Astrocyte of the hippocampus (primary cell): ENCODE data around the gene ANKS3.

ENCODE experiments used
- DNase-seq: peaks from one replicate; pipeline ENCODE4 v3.0.0; 2011; ENCODE audit warnings: low read depth, low spot score

ANKS3 gene

DNA sequence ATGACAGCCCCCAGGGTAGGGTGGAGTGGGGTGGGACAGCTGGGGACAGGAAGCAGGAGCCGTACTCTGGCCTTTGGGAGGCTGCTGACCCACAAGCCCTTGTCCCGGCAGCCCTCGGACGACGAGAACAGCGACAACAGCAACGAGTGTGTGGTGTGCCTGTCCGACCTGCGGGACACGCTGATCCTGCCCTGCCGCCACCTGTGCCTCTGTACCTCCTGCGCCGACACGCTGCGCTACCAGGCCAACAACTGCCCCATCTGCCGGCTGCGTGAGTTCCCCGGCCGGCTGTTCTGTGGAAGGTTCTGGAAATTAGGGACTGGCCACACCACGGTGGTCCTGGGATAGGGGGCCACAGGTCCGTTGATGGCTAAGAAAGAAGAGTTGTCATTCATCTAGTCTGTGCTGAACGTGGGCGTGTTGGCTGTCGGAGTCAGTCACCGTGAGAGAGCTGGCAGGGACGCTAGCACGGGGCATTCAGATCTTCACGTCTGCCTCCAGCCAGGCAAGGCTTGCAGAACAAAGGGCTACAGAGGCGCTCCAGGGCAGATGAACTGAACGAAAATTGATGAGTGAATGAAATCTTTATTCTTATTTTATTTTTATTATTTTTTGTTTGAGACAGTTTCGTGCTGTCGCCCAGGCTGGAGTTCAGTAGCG, 60.6 kb downstream of the ANKS3 start:
- no peak for DNase-seq

DNA sequence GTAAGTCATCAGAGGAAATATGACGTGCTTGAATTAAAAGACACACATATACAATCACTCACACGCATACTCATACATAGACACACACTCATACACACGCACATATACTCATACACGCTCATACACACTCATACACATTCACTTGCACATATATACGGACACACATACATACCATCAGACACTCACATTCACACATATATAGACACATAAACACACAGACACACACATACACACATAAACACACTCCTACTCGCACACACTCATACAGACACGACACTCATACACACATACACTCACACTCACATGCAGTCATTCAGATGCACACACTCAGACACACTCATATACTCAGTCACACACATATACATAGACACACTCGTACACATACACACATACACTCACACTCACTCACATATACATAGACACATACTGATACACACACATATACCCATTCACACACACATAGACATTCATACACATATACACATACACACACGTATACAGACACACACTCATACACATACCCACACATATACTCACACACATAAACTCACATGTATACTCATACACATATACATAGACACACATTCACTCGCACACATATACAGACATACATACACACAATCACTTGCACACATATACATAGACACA, 65.6 kb downstream of the ANKS3 start:
- DNase-seq = no peak

DNA sequence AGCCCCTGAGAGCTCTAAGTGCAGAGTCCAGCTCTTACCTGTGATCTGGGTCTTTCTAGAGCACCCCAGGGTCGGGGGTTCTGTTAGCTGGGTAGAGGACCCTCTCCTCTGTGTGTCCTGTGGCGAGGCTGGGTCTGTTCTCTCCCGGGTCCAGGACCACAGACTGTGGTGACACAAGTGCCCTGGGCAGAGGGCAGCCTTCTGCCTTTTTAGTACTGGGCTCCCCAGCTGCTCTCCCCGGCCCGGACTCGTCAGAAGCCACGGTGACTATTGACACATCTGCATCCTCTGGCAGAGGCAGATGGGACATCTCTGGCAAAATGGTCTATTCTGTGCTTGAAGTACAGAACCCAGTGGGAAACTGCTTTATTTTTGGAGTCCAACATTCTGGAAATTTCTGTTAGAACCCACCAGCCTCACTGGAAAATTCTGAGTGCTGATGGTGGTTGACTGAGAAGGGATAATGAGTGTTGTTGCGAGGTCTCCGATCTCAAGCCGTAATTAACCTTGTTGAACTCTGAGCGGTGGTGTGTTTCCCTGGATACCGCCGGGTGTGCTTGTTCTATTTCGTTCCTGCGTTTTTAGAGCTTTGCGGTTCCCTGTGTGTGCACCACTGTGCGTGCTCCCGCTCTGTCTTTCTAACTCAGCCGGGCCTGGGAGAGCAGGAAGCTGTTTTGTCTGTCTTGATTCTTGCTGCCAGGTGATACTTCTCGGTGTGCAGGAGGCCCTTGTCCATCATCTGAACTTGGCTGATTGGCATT, 66.7 kb downstream of the ANKS3 start:
- DNase-seq = no peak

DNA sequence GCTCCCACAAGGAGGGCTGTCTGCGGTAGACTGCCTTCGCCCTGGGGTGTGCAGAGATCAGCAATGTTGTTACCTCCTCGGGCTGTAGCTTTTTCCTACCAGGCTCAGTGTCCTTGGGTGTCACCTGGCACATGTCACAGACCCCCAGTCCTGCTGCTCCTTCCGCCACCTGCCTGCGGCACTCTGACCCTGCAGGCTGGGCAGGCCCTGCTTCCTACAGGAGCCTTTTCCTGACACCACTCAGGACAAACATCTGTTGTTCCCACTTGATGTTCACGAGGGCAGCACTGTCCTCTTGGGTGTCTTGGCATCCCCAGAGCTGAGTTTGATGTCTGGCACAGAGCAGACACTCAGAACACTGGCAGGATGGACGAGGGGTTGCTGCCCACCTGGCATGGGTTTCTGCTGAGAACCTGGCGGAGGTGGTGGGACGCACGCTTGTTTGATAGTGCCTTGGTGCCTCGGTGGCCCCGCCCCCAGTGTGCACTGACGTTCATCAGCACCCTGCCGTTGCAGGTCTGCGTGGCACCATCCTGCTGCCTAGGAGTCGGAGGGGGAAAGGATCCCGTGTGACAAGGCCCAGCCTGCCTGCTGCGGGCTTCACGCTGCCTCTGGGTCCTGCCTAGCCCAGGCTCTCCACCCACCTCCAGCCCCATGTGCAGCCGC, 67.4 kb downstream of the ANKS3 start:
- DNase-seq = no peak

DNA sequence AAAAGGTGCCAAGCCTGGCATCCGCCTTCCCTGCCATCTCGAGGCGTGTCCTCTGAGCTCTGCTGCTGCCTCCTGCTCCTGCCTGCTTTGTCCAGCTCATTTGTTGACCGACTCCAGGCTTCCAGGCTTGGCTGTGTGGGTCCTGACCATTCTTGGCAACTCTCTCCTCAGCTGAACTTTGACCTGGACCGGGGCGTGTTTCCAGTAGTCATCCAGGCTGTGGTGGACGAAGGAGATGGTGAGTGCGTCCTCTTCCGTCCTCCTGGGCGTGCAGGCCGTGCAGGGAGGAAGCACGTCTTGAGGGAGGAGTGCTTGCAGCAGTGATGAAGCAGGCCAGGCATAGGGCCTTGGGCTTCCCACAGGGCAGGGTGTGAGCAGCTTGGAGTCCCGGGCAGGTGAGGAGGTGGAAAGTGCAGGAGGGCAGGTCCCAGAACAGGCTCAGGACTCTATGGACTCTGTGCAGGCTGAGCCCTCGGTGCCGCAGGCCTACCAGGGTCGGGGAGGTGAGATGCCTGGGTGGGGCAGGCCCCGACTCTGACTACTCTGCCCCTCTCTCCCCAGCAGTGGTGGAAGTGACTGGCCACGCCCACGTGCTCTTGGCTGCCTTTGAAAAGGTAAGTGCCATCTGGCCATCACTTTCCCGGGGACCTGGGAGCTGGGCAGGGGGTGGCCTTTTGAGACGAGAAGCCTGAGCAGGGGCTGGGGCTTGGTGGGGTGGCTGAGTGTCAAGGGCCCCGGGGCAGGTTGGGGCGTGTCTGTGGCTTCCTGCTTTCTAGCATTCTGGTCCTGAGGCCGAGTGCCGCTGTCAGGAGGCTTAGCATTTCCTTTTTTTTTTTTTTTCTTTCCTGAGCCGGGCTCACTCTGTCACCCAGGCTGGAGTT, 69.3 kb downstream of the ANKS3 start:
- no peak for DNase-seq

DNA sequence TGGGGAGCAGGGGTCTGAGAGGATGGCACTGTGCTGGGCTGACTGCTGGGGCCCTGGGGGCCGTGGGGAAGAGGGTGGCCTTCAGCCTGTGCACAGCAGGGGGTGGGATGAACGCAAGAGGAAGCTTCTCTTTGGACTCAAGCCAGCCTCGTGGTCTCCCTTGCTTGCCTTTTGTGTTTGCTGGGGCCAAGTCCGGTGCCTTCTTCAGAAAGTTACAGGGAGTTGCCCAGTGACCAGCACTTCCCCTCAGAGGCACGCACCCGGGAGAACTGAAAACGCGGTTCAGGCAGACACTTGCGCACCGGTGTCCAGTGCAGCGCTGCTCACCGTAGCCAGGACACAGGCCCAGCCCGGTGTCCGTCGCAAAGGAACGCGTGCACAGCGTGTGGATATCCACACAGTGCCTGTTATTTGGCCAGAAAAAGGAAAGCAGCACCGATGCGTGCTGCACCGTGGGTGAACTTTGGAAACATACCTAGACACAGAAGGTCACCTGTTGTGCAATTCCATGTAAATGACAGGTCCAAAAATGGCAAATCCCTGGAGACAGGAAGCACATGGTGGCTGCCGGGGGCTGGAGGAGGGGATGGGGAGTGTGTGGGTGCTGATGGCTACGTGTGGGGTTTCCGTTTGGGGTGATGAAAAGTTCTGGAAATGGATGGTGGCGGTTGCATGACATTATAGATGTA, 70.2 kb downstream of the ANKS3 start:
- no peak for DNase-seq

DNA sequence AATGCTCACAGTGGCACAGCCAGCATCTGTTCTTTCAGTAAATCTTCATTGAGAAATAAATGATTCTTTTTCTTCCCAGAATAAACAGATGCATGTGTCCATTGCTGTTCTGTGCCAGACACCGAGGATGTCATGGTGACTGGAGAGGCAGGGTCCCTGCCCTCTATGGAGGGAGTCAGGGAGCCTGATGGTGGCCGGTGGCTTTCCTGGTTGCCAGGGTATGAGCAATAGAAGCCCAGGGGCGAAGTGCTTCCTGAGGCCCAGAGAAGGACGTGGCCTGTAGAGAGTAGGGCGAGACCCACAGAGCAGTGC, 70.7 kb downstream of the ANKS3 start:
- DNase-seq = no peak

DNA sequence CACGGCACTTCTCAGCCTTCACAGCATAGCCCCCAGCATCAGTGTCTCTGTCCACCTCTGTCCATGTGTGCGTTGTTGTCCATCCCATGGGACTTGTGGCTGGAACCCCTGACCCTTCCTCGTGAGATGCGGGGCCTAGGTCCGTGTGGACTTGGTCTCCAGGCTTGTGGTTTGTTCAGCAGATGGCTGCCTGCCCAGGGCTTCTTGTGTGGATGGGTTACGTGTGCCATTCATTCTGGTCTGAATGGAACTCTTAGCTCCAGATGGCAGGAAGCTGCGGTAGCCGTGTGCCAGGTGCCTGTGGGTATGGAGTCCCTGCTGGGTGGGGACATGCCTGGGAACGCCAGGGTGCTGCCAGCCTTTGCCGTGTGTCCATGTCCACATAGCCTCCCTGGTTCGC, 72.4 kb downstream of the ANKS3 start:
- peak; percentile 77 for DNase-seq

DNA sequence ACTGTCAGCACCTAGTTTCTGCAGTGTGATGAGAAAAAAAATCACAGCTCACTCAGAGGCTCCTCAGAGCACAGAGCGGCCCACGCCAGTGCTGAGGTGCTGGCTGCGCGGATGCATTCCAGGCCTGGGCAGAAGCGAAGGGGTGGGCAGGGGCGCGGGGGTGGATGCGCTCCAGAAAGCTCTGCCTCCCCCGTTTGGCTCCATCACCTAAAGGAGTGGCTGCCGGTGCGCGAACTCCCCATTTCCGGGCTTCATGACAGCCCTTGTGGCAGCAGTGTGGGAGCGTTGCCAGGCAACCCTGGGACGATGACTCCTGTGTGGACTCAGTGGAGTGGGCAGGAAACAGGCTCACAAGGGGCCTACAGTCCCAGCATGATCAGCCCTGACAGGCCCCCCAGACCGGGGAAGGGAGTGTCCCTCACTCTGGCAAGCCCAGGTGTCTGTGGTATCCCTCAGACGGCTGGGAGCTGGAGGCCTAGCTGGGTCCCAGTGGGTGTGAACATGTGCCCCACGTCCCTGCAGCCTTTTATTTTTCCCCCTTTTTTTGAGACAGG, 73.5 kb downstream of the ANKS3 start:
- peak; percentile 83 for DNase-seq

DNA sequence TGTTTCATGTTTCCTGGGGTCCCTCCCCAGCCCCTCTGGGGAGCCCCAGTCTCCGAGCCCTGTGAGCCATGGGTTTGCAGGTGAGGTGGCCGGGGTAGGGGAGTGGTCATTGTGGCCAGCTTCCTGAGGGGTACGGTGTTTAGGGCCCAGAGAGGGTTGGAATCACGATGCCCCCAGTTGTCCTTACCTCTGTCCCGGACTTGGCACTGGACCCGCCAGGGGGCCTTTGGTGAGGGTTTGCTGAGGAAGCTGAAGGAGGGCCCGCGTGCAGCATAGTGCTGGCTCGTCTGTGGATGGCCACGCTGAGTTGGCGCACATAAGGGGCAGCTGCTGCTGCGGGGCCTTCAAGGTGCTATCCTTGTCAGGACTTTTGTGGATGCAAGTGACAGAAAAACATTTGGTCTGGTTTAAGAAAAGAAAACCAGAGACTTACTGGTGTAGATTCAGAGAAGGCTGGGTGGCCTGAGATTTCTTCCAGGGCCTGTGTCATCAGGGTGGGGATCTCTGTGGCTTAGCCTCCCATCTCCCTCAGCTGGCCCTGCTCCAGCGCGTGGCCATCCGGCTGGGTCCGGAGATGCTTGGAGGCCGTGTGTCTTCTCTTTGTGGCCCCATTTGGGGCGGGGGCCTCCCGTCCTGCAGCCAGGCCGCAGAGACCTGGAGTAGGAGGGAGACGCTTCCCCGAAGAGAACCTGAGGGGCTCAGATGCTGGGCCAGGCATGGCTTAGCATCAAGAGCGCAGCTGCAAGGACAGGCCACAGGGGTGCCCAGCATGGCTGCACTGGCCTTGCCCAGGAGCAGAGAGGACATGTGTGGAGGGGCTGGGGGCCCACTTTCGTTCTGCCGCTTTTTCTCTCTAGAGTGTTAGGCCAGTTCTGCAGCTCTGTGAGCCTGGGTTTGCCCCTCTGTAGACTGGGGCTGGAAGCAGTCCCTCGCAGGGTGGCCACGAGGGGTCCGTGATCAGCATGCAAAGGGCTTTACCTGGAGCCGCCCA, 74.4 kb downstream of the ANKS3 start:
- DNase-seq = no peak

DNA sequence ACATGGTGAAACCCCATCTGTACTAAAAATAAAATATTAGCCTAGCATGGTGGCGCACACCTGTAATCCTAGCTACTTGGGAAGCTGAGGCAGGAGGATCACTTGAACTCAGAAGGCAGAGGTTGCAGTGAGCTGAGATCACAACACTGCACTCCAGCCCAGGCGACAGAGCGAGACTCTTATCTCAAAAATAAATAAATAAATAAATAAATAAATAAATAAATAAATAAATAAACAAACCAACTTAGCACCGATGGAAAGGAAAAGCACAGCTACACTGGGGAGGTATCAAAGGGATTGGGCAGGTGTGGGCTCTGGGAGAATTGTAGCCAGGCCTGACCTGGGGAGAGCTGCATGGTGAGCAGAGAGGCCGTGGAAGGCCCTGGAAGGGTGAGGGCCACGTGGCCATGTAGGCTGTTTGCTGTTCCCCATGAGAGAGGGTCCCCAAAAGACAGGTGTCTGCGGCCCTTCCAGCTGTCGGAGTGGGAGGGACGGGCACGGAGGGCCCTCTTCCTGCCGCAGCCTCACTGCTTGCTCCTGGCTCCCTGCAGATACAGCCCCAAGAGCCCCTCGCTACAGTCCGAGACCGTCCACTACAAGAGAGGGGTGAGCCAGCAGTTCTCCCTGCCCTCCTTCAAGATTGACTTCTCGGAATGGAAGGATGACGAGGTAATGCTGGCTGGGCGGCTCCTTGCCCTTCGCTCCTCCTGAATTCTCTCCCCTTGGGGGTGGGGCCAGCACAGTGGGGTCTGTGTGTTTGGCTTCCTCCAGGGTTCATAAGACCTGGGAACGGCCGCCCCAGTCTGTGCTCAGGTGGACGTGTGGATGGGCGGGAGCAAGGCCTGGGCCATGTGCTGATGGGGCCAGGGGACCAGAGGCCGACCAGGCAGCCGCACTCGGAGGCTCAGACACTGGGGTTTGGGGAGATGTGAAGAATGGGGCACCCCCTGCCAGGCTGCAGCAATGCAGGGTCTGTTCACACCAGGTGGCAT, 77.1 kb downstream of the ANKS3 start:
- no peak for DNase-seq

DNA sequence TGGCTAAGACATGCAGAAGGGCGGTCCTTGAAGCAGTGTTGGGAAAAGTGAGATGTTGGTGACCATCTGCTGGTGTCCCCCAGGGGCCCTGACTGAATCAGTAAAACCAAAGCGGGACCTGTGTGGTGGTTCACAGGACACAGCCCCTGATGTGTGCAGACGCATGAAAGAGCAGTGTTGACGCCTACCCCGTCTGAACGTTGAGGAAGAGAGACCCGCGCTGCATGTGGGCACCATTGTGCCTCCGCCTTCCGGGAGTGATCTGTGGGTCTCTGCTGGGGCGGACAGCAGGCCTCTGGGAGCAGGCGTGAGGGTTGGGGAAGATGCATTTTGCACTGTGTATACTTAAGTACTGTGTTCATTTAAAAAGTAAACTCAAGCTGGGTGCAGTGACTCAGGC, 77.8 kb downstream of the ANKS3 start:
- no peak for DNase-seq

DNA sequence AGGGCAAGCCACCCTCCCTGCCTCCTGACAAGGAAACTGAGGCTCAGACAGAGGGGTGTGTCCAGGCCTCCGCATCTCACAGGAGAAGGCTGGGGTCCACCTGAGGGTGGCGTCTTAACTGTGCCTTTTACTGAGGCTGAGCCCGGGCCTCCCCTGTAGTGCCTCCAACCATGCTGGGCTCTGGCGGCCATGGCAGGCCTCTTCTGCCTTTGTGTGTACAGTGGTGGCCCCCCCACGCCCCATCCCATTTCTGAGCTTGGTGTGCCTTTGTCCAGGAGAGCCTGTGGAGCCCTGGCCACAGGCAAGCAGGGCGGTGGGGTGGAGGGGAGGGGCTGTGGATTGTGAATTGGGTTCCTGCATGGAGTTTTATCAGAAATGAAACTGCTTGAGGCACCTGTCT, 78.3 kb downstream of the ANKS3 start:
- DNase-seq = no peak

DNA sequence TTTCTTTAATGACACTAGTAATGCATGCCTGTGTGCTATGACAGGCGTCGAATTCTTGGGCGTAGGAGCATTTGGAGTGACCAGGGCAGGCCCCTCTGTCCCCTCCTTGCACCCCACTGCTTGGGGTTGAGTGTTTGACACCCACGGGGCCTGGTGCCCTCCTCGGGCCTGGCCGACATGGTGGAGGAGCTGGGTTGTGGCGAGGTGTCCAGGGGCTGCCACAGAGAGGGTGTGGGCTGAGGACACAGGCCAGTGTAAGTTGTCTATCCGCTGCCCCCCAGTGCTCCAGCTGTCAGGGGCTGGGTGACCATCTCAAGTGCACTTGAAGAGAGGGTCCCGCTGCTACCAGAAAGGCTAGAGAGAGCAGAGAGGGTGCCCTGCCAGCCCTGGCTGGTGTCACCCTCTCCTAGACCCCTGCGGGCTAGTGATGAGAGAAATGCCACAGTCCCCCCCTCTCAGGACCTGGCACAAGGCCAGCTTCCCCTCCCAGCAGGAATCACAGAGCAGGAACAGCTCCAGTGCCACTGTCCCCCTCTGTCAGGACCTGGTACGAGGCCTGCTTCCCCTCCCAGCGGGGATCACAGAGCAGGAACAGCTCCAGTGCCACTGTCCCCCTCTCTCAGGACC, 79.0 kb downstream of the ANKS3 start:
- no peak for DNase-seq

DNA sequence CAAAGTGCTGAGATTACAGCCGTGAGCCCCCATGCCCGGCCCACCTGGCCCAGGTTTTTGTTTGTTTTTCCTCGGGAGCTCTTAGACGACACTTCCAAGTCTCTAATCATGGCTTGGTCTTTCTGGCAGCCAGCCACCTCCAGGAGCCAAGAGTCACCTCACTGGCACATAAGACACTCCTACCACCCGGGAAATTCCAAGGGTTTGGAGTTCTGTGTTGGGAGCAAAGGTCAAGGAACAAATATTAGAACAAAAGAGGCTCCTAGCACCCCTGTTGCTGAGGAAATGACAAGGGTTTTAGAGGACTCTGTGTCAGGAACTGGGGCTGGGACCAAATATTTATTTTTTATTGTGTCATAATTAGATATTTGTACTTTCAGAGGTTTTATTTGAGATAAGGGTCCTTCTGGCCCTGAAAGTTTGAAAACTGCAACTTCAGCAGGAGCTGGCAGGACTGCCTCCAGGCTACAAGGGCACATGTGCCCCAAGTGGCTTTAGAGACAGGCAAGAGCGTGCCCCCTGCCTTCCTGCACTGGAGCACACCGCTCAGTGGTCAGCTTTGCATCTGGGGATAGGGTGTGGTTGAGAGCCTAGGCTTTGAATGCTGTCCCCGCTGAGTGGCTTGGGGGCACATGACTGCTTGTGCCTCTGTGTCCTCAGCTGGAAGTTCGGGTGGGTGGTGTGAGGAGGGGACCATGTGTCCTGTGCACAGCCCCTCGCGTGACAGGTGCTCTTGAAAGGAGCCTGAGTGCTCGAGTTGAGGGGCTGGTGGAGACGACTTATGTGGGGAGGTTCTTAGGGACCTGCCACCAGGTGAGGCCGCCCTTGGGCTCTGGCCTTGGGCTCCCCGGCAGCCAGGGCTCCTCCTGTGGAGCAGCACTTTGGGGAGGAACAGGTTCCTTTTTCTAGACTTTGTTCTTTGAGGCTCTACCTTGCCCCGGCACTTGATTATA, 79.8 kb downstream of the ANKS3 start:
- DNase-seq = peak; percentile 28

DNA sequence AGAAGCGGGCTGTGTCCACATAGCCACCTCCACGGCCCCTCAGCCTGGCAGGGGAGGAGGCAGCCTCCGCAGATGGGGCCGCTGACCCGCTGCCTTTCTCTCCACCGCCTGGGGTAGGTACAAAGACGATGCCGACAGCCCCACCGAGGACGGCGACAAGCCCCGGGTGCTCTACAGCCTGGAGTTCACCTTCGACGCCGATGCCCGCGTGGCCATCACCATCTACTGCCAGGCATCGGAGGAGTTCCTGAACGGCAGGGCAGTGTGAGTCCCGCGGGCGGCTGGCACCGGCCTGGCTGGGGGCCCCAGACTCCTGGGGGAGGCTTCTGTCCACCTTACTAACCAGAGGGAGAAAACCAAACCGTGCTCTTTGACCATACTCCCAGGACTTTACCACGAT, 81.5 kb downstream of the ANKS3 start:
- no peak for DNase-seq

DNA sequence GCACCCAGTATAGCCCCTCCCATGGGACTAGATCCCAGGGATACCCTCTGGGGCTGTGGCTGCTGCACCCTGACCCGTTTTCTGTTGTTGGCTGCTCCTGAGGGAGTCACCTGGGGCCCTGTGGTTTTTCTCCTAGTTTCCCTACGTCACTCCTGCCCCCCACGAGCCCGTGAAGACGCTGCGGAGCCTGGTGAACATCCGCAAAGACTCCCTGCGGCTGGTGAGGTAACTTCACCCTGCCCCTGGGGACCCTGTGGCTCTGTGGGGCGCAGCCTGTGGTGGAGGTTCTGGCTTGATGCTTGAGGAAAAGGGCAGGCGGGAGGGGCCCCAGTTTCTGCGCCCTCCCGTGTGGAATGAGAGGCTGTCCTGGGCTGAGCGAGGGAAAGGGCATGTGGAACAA, 82.2 kb downstream of the ANKS3 start:
- no peak for DNase-seq
